ENCODE measurements around the gene CFAP61.
"Not testable (repeated sequence)": the region's sequence is repeated elsewhere in the genome, so short reads cannot be mapped to it uniquely, and the experiment has no call there.

CFAP61 gene

GRCh38 chr20:20210327-20210726 is 158.0 kb downstream of the CFAP61 start:
- no peak for DNase-seq (ENCODE audit: low read depth)

- DNase-seq (ENCODE audit: low read depth), result no peak
Measured at GRCh38 chr20:20210943-20211273, 158.6 kb downstream of the CFAP61 start.

GRCh38 chr20:20211274-20211987 is 159.1 kb downstream of the CFAP61 start:
- no peak for DNase-seq (ENCODE audit: low read depth)

GRCh38 chr20:20211988-20212518 is 159.7 kb downstream of the CFAP61 start:
- DNase-seq (ENCODE audit: low read depth), result no peak

- no peak for DNase-seq (ENCODE audit: low read depth)
Measured at GRCh38 chr20:20212675-20213096, 160.4 kb downstream of the CFAP61 start.

- DNase-seq (ENCODE audit: low read depth), result no peak
Measured at GRCh38 chr20:20213526-20214121, 161.3 kb downstream of the CFAP61 start.

GRCh38 chr20:20214757-20215275 is 162.5 kb downstream of the CFAP61 start:
- DNase-seq (ENCODE audit: low read depth), result no peak

GRCh38 chr20:20215976-20216727 is 163.8 kb downstream of the CFAP61 start:
- no peak for DNase-seq (ENCODE audit: low read depth)

- no peak for DNase-seq (ENCODE audit: low read depth)
Measured at GRCh38 chr20:20216941-20217340, 164.6 kb downstream of the CFAP61 start.

- no peak for DNase-seq (ENCODE audit: low read depth)
Measured at GRCh38 chr20:20217621-20218020, 165.3 kb downstream of the CFAP61 start.

GRCh38 chr20:20218106-20218505 is 165.8 kb downstream of the CFAP61 start:
- not testable (repeated sequence) for DNase-seq (ENCODE audit: low read depth)

- no peak for DNase-seq (ENCODE audit: low read depth)
Measured at GRCh38 chr20:20219016-20219415, 166.7 kb downstream of the CFAP61 start.

- no peak for DNase-seq (ENCODE audit: low read depth)
Measured at GRCh38 chr20:20220134-20220533, 167.8 kb downstream of the CFAP61 start.

GRCh38 chr20:20223981-20224380 is 171.6 kb downstream of the CFAP61 start:
- no peak for DNase-seq (ENCODE audit: low read depth)

GRCh38 chr20:20224806-20225205 is 172.5 kb downstream of the CFAP61 start:
- no peak for DNase-seq (ENCODE audit: low read depth)

- DNase-seq (ENCODE audit: low read depth), result no peak
Measured at GRCh38 chr20:20225325-20226043, 173.2 kb downstream of the CFAP61 start.

GRCh38 chr20:20226554-20226953 is 174.2 kb downstream of the CFAP61 start:
- DNase-seq (ENCODE audit: low read depth), result no peak

- DNase-seq (ENCODE audit: low read depth), result no peak
Measured at GRCh38 chr20:20227013-20227571, 174.8 kb downstream of the CFAP61 start.

- DNase-seq (ENCODE audit: low read depth), result no peak
Measured at GRCh38 chr20:20228351-20228750, 176.0 kb downstream of the CFAP61 start.

- no peak for DNase-seq (ENCODE audit: low read depth)
Measured at GRCh38 chr20:20229595-20229994, 177.3 kb downstream of the CFAP61 start.

- no peak for DNase-seq (ENCODE audit: low read depth)
Measured at GRCh38 chr20:20230741-20231140, 178.4 kb downstream of the CFAP61 start.
